ENCODE data around the gene BCR.

Gene BCR

DNA sequence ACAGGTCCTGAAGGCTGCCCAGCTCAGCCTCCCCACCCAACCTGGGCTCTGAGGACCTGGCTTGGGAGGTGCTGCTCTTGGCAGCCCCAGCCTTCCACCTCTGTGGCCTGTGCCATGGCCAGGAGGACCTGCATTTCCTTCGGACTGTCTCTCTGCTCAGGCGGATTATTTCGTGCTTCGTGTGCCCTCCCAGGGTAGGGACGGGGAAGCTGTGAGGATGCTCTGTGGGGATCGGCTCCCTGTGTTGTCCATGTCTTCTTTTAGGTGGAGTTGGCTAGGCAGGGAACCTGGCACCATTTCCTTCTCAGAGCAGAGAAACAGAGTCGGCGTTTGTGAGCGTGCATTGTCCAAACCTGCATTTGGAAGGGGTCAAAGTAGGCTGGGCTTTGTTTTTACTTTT, 34.1 kb downstream of the BCR start:
- no peak for DNase-seq (ENCODE audit: low read depth, low spot score)
- no peak overlapping the region for H3K27ac ChIP-seq

DNA sequence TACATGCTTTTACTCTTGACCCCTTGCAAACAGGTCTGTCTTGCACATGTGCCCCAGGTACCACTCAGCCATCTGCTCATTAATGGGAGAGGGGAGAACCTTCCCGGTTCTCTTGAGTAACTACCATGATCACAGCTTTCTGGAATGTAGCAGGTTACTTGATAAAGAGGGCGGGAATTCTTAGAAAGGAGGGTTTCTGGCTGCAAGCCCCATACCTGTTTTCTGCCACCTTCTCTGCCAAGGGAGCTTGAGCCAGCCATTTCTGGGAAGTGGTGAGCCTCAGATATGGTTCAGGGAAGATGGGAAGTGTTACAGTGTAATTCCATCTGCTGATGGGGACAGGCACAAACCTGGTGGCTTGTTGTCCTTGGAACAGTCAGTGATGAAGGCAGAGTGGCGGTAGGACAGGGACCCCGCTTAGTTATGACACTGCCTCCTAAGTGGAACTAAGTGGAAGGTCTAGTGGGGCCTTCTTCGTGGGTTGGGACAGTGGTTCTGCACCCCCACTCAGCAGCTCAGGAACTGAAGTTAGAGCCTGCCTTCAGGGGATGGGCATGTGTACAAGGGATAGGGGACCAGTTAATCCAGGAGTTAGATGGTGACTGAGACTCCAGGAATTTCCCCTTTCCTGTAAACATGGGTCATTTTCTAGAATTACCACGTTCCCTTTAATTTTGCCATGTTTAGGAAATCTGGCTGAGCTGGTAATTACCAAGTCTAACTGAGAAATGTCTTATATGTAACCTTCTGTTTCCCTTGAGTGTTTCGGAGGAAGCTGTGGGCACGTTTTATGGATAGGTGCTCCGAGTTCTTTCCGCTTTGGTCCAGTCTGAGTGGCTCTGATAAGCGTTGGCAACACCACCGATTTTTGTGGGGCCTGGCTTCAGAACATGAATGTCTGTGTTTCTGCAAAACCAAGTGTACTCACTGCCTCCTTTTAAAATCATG, 35.3 kb downstream of the BCR start:
- H3K27ac ChIP-seq, result peak overlapping the region; percentile 42
- DNase-seq (ENCODE audit: low read depth, low spot score), result no peak

DNA sequence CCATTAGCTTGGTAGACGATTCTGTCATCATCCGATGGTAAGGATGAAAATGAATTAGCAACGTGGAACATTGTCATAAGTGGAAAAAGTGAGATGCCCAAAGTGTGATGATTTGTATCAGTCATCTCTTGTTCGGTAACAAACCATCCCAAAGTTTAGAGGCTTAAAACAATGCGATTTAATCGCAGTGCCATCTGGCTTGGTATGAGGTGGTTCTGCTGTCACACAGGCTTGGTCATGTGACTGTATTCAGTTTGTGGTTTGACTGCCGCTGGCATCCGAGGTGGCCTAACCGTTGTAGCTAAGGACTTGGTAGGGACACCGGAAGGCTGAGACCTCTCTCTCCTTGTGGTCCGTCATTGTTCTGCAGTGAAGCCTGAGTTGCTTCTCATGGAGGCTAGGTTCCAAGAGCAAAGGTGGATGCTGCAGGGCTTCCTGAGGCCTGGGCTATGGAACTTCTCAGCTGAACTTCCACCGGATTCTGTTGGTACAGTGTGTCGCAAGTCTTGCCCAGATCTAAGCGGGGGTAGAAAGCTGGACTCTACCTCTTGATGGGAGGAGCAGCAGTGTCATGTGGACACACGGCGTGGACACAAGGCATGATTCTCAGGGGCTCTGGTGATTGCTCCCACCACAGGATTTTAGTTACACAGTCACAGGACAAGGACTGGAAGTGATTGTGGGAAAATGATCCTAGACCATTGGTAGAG, 36.3 kb downstream of the BCR start:
- no peak overlapping the region for H3K27ac ChIP-seq
- no peak for DNase-seq (ENCODE audit: low read depth, low spot score)

DNA sequence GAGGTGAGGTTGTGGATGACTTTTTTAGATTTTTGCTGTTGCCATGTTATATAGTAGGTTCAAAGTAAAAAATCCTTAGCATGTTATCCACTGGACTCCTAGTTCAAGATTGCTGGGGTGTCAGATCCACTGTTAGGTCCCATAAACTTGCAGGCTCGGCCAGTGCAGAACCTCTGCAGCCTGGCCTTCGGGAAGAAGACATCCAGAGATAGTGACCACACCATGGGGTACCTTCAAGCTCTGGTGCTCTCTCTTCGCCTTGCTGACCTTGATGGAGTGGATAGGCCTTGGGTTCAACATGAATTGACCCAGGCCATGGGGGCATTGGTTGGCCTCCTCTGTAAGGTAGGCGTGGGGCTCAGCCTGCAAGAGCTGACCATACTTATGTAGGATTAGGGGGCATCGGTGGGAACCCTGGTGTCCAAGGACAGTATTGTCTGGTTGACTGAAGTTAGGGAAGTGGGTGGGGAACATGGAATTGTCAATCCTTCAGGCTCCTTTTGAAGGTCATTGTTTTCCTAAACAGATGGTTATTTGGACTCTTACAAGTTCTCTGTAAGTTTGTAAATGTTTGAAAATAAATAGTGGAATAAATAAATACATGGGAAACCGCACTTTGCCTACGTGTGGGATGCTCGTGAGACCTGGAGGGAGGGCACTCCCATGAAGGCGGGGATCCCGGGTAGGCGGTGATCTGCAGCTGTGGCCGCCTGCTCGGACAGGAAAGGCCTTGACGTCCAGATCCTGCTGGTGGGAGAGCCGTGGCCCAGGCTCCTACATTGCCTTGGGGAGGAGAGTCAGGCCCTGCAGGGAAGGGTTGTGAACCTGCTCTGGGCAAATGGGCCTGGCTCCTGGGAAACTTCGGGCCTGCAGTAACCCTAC, 37.1 kb downstream of the BCR start:
- no peak overlapping the region for H3K27ac ChIP-seq
- no peak for DNase-seq (ENCODE audit: low read depth, low spot score)

DNA sequence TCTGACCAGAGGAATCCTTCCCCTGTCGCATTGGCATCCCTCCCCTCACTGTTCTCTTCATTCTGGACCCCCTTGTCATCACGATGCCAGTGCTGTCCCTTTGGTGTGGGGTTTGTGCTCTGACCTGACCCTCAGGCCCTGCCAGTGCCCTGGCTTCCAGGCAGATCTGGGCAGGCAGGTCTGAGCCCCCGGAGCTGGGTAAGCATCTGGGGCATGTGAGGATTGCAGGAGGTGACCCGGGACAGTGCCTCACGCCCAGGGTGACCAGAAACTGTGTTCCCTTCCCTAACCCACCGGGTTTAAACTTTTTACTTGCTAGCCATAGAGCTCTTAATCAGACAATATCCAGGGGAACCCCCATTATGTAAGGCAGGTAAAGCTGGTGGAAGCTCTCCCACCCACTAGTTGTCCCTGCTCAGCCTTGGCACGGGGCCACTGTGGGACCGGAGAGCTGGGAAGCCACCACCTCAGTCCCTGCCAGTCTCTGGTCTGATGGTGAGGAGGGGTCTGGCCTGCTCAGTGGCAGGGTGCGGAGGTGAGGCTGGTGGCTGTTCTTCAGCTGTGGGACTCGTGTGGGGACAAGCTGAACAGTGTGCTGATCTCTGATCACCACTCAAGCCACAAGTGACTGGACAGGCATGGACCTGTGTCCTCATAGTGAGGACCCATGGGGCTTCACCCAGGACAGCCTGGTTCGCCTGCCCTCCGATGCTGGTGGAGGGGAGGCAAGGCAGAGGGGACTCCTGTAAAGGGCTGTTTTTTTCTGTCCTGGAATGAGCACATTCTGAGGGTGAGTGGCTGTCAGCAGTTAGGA, 38.0 kb downstream of the BCR start:
- DNase-seq (ENCODE audit: low read depth, low spot score), result no peak
- H3K27ac ChIP-seq, result no peak overlapping the region

DNA sequence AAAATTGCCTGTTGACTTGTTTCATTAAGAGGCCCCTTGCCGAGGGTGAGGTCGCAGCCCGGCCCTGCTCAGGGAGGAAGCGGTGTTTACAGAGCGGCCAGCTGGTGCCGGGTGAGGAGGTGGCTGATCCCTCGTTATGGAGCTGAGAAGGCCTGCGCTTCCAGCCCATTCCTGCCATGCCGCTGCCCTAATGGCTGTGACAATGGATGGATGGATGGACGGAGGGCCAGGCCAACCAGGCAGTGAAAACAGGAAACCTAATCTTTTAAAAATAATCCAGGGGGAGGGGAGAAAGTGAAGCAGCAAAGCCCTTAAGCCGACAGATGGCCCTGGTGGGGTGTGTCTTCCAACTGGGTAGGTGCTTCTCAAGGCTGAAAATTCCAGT, 38.5 kb downstream of the BCR start:
- no peak overlapping the region for H3K27ac ChIP-seq
- DNase-seq (ENCODE audit: low read depth, low spot score), result no peak

DNA sequence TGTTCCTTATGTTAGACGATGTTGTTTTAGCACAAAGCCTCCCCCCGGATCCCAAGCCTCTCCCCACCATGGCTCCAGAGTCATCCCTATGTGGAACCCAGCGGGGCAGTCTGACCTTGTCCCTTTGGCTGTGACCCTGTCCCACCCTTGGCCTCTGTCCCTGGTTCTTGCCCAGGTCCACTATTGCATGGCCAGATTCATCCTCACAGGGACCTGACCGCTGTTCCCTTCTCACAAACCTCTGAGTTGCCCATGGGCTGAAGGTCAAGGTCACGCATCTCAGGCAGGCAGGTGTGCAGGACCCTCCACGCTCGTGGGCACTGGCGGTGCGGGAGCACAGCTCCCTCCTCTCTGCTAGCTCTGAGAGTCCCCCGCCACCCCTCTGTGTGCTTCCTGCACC, 39.0 kb downstream of the BCR start:
- DNase-seq (ENCODE audit: low read depth, low spot score), result no peak
- no peak overlapping the region for H3K27ac ChIP-seq

DNA sequence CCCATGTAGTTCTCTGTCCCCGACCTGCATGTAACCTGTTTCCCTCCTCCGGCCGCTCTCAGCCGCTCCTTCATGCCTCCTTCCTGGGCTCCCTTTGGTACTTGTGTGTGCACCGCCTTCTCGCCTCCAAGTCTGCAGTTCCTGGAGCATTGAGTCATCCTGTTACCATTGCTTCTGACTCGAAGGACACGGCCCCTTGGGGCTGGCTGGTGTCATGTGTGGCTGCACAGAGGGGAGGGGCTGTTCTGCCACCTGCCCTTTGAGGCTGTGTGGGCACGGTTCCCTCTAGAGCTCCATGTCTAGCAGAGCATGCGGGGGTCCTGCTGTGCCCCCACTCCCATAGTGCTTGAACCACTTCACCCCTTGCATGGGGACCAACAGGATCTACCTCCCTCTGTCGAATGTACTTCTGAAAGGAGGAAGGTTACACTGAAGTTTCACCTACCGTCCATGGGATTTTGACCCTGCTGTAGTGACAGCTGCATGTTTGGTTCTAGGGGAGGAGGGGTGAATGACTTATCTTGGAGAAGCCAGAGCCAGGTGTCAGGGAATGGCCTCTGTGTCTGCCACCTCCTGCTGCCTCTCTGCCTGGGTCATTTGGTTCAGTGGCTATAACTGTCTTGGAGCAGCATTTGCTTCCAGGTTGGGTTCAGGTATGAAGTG, 39.6 kb downstream of the BCR start:
- H3K27ac ChIP-seq, result peak overlapping the region; percentile 71
- no peak for DNase-seq (ENCODE audit: low read depth, low spot score)

DNA sequence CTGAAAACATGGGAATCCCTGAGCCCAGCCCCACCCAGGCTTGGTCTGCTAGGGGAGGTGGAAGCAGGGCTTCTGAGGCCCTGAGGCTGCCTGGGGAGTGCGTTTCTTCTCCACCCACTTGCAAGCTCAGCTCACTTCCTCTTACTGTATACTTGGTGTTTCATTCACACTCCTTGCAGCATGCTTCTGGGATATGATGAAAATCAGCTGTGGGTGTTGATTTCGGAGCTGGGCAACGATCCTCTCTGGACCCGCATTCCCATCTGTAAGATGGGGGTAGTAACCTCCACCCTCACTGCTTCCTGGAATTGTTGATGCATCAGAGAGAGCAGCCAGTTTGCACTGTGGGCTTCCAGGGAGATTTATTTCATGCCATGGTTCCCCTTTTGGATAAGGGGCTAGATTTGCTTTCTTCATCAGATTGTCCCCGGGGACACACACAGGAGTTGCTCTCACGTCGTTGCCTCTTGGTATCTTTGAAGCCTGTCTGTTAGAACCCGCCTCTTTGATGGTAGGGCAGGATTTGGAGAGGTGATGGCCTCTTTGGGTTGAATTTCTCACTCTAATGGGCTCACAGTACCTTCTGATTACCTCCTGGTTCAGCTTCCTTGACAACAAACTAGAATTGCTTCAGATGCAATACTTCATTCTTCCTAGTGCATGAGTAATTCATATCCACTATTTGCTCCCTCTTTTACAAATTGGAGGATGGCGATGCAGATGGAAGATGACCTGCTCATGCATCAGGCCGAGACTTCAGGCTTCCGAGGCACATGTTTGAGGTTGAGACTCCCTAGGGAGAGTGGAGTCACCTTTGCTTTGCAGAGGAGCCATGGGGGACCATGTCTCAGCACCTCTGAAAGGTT, 40.4 kb downstream of the BCR start:
- DNase-seq (ENCODE audit: low read depth, low spot score), result no peak
- peak overlapping the region; percentile 71 for H3K27ac ChIP-seq

DNA sequence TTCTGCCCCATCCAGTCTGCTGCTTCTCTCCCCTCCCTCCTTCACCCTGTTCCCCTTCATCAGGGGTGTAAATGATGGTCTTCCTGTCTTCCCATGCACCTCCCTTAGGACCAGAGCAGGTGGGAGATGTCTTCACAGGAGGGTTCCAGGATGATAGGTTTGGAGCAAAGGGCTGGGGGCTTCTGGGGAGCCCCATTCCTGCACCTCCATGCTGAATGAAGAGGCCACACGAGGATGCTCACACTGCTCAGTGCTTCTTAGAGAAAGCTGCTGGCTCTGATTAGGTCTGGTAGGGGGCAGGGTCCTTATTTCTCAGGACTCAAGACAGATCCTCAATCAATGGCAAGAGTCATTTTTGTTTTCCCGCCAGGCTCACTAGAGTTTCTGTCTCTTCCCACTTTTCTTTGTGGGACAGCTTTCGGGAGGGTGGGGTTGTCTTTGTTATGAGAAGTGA, 41.1 kb downstream of the BCR start:
- no peak overlapping the region for H3K27ac ChIP-seq

DNA sequence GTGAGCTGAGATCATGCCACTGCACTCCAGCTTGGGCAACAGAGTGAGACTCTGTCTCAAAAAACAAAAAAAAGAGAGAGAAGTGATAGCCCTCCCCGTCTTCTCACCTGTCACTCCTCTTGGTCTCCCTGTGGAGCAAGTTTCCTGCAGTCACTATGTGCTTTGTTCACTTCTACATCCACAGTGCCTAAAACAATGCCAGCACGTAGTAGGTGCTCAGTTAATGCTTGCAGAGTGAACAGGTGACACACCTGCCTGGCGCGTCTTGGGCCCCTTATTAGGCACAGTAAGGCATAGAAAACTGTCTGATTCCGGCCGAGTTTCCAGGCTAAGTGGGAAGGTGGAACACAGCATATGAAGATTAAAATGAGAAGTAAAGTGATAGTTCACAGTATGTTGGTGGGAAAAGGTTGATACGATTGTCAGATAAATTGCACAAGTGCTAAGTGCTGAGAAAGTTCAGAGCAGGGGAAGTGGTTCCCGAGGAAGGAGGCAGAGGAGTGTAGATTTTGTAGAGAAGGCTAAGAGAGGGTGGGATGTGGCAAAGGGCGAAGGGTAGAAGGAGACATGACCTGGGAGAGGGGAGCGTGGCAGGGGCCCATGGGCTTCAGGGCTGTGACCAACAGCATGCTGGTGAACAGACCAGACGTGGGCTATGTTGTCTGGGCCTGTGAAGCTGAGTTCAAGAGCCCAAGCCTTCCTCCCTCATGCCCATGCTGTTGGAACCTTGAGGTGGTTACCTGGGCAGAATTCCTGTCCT, 41.9 kb downstream of the BCR start:
- H3K27ac ChIP-seq, result no peak overlapping the region
- no peak for DNase-seq (ENCODE audit: low read depth, low spot score)

More for the DNA sequence above, 41.1 kb downstream of the BCR start:
- DNase-seq (ENCODE audit: low read depth, low spot score), result no peak

DNA sequence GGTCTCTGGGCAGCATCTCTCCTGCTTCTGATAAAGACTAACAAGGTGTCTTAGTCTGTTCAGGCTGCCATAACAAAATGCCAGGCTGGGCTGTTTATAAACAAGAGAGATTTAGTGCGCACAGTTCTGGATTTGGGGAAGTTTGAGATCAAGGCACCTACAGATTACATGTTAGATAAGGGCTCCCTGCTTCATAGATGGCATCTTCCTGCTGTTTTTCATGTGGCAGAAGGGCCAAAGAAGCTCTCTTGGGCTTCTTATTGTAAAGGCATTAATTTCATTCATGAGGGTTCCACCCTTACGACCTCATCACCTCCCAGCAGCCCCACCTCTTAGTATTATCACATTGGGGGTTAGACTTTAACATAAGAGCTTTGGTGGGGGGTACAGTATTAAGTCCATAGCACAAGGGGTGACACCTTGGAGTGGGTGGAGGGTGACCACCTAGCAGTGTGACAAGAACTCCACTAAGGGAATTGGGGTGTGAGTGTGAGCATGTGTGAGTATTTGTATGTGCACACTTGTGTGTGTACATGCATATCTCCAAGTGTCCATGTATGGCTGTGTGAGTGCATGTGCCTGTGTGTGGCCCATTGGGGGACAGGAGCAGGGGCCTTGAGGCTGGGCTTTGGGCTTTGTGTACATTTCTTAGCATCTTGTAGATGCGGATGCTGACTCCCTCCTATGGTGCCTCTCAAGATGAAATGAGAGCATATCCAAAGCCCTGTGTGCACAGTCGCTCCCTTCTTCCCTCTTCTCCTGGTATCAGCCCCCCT, 42.7 kb downstream of the BCR start:
- H3K27ac ChIP-seq, result no peak overlapping the region
- DNase-seq (ENCODE audit: low read depth, low spot score), result no peak

DNA sequence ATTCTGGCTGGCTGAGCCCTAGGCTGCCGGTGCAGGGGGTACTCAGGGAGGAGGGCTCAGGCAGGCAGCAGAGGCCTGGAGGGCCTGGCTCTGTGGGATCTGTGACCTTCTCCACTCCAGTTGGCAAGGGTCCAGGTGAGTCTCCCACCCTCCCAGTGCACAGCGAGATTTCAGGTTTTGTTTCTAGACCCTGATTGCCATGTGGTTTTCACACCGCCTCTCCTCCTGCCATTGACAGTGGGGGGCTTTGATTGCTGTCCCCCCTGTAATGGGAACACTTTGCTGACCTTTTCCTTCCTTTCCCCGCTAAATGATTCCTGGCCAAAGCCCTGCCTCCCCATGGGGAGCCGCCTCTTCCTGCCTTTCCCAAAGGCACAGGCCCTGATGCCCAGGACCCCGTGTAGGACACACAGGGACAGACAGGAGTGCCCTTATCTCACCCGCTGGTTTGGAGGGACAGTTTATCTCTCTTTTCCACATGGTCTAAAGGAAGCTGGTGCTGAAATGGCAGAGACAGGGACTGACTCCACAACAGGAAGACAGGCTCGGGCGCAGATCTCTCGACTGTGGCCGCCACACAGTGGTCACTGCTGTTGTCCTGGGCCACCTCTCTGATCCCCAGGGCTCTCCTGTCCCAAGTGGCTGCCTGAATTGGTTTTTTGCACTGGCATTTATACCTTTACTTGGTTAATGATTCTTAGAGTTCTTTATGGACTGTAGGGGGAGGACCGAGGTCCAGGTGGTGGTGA, 43.4 kb downstream of the BCR start:
- H3K27ac ChIP-seq, result peak overlapping the region; percentile 98
- DNase-seq (ENCODE audit: low read depth, low spot score), result no peak

DNA sequence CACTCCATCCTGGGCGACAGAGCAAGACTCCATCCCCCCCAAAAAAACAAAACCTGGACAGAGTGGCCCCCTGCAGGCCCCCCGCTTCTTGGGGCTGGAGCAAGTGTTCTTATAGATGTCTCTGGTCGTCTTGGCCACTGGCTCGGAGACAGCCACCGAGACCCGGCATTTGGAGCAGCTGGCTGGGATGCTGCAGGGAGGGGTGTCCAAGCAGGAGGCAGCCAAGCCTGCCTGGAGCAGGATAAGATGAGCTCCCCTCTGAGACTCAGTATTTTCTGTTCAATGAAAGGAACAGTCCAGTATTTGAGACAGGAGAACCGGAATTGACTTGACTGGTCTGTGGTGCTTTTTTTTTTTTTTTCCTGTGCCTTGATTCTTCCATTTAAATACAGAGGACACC, 44.5 kb downstream of the BCR start:
- peak overlapping the region; percentile 98 for H3K27ac ChIP-seq
- DNase-seq (ENCODE audit: low read depth, low spot score), result no peak

DNA sequence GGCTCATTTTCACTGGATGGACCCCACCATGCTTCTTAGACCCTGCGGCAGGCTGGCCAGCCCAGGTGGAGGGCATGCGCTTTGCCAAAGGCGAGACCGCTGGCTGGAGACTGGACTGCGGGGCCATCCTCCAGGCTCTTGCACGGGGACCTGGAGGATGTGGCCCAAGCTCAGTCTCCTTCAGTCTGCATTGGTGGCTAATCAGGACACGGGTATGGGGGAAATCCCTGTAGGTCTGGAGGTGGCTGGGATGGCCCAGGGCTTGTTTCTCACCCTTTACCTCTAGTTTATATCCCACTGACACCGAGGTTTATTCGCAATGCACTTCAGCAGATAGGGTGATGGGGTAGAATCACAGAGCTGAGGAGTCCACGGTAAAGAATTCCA, 45.0 kb downstream of the BCR start:
- no peak for DNase-seq (ENCODE audit: low read depth, low spot score)
- peak overlapping the region; percentile 98 for H3K27ac ChIP-seq
